HG02970 (cell line): ENCODE results near the gene TPST2.

Experiments
- ATAC-seq: cut with Tn5 transposase; IDR thresholded peaks from one replicate; pipeline ENCODE4 v1.9.1; 2021; ENCODE audit warnings: mild to moderate bottlenecking, moderate library complexity, moderate number of reproducible peaks; ENCODE audit not compliant: unreplicated experiment, low FRiP score

TPST2 gene

DNA sequence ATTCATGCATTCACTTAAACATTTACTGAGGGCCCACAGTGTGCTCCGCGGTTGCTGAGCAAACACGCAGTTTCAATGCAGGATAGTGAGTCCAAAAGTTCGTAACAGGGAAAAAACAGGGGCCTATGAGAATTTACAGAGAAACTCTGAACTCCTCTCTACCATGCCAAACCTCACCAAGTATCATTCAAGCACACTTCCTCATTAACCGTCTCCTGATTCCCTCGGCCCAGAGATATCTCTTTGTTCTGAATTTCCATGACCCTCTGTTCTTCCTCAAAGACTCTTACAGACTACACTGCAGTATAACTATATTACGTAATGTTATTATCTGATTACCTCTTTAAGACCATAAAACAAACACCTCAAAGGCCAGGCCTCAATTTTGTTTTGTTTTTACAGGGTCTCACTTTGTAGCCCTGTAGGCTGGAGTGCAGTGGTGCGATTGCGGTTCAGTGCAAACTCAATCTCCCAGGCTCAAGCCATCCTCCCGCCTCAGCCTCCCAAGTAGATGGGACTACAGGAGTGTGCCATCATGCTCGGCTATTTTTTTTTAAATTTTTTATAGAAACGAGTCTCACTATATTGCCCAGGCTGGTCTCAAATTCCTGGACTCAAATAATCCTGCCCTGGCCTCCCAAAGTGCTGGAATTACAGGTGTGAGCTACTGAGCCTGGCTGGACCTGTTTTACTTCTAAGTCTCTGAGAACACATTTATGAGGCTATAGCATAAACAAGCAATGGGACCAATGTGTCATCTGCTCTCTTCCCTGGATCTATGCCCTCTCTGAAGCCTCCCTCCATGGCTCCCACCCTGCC is 109.9 kb downstream of the TPST2 start:
- no peak for ATAC-seq

DNA sequence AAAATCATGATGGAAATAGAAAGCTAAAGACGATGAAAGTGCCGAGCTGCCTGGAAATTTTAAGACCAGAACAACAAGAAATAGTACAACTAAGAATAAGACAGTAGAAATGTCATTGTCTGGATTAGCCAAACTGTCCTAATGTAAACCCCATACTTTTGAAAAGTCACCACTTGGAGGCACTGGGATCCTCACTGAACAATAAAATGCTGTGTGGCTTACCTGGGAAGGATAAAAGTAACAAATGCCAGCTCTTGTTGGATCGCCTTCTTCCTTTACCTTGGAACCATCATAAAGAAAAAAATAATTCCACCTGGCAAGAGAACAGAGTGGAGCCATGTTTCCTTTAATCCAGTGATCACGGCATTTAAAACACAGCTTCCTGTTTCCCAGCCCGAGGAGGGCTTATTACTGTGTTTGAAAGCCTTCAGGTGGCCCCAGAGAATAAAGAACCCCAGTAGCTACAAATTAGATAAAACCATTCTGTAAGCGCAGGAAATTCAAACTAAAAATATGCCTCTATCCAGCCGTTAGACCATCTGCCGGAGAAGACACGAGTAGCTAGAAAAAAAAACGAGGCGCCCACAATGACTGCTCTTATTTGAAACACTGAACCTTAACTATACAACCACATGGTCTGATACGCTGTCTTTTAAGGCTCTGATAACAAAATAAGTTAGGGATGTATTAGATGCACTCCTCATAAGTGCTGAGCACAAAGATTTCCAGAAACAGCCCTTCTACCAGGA is 110.7 kb downstream of the TPST2 start:
- ATAC-seq, result no peak

DNA sequence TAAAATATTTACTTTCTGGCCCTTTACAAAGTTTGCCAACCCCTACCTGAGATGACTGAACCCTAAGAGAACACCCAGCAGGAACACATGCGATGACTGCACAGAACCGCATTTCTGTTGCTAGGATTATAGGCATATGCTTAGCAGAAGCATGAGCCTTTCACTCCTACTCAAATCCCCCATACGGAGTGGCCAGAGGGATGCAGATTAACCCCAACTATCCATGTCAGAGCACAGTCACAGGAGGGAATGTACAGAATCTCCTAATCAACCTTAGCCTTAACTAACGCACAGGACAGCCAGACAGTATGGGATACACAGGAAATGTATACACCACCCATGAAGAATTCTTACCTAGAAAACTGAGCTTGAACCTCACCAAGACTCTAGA is 112.6 kb downstream of the TPST2 start:
- no peak for ATAC-seq

DNA sequence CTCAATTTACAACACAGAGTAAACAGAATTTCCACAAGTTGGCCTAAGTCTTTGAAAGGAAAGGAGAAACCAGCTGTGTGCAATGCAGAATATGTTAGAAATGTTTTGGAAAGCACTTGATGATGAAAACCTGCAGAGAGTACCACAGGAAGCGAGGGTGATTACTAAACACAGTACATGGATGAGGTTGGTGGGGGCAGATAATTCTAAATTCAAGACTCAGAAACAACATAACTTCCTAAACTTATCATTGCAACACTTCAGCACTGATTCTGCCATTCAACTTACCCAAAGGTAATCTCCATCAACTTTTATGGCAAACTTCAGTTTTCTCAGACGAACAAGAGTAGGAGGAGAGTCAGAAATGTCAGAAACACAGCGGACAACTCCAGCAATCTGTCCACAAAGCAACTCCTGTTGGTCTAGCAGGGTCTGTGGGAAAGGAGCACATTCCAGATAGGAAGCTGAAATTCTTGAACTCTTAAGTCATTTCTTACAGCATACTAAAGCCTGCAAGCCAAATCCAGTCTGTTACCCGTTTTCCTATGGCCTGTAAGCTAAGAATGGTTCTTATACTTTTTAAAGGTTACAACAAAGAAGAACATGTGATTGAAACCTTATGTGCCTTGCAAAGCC is 113.1 kb downstream of the TPST2 start:
- ATAC-seq, result no peak

DNA sequence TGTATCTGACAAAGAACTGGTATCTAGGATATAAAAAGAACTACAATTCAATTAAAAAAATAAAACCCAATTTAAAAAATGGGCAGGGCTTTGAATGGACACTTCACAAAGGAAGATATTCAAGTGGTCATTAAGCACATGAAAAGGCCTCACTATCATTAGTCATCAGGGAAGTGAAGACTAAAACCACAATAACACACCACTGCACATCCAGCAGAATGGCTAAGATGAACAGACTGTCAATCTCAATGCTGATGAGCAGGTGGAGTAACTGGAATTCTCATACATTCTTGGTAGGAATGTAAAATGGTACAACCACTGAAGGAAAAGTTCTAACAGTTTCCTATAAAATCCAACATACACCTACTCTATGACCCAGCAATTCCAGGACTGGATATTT is 115.2 kb downstream of the TPST2 start:
- no peak for ATAC-seq
